GM12892 (cell line): ENCODE measurements around the gene MRC1.

Experiments
- POLR2A ChIP-seq: IDR thresholded peaks from 2 replicates; pipeline ENCODE4 v1.6.1; 2011; ENCODE audit warnings: low read depth, low read length, control low read depth
- POLR2AphosphoS5 ChIP-seq: IDR thresholded peaks from 2 replicates; pipeline ENCODE4 v1.6.1; 2011; ENCODE audit warnings: low read depth, low read length, control low read depth
- TAF1 ChIP-seq: IDR thresholded peaks from 2 replicates; pipeline ENCODE4 v1.6.1; 2011; ENCODE audit warnings: low read depth, mild to moderate bottlenecking, control low read depth, low read length, borderline replicate concordance

- TF ChIP-seq POLR2A (no peak), POLR2AphosphoS5 (no peak), TAF1 (no peak)
These were observed 3.8 kb upstream of the MRC1 start for GRCh38 chr10:17805330-17805729.
